SK-N-MC (cell line): ENCODE results near the gene IMMP2L.

Source experiments
- EZH2 ChIP-seq: fragments of 200-600 bp; sonication (generic); IDR thresholded peaks from one replicate; pipeline ENCODE4 v1.6.1; 2017; ENCODE audit warnings: antibody characterized with exemption
- FOXP2 ChIP-seq: optimal IDR thresholded peaks from 2 replicates; pipeline ENCODE3; 2011; ENCODE audit warnings: mild to moderate bottlenecking, moderate library complexity; ENCODE audit not compliant: insufficient read depth; ENCODE audit errors: extremely low read length, control extremely low read depth
- POLR2AphosphoS5 ChIP-seq: IDR thresholded peaks from 2 replicates; pipeline ENCODE4 v1.6.1; 2012; ENCODE audit warnings: mild to moderate bottlenecking, low read depth, low read length, borderline replicate concordance

GRCh38 chr7:111085356-111085755 is 476.9 kb downstream of the IMMP2L start:
- no peak for TF ChIP-seq EZH2
- no peak for TF ChIP-seq POLR2AphosphoS5
- no peak for TF ChIP-seq FOXP2
